Stomach (tissue), 4 donors: ENCODE data around the gene STRN.

ENCODE experiments used
- EP300 ChIP-seq: sonication (generic); formaldehyde crosslinking; IDR thresholded peaks from one replicate; pipeline ENCODE4 v1.6.1; 2017; ENCODE audit warnings: antibody characterized with exemption
- POLR2A ChIP-seq, 4 donors: fragments of 450-650 bp; IDR thresholded peaks; one replicate each; pipeline ENCODE4 v1.6.1; 2016; ENCODE audit warnings: antibody characterized with exemption in 4 of 4, control low read depth in 2 of 4, mild to moderate bottlenecking in 1 of 4, moderate library complexity in 1 of 4
- POLR2AphosphoS5 ChIP-seq, 3 donors: sonication (generic); formaldehyde crosslinking; IDR thresholded peaks; one replicate each; pipeline ENCODE4 v1.6.1; 2016; ENCODE audit warnings: antibody characterized with exemption in 3 of 3
- TF ChIP-seq, protein P1 (sequence below), 7 experiments: fragments of 450-650 bp in 4 of 7; fragments of 200-600 bp in 3 of 7; sonication (generic) in 3 of 7; IDR thresholded peaks; one replicate each; pipeline ENCODE4 v1.5.1; 2016 to 2019; ENCODE audit warnings: antibody characterized with exemption in 7 of 7, control low read depth in 2 of 7, mild to moderate bottlenecking in 1 of 7

DNA sequence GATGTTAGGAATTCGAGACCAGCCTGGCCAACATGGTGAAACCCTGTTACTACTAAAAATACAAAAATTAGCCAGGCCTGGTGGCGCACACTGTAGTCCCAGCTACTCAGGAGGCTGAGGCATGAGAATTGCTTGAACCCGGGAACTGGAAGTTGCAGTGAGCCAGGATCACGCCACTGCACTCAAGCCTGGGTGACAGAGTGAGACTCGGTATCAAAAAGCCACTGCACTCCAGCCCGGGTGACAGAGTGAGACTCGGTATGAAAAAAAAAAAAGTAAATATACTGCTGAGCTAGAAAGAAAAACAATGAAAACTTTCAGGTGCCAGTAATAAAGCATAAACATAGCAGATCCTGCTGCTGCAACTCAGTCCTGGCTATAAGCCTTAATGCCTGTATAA is 73.5 kb downstream of the STRN start:
- TF ChIP-seq POLR2AphosphoS5 (IDR thresholded peaks at IDR 0.05) = no peak
- TF ChIP-seq, protein P1, sequence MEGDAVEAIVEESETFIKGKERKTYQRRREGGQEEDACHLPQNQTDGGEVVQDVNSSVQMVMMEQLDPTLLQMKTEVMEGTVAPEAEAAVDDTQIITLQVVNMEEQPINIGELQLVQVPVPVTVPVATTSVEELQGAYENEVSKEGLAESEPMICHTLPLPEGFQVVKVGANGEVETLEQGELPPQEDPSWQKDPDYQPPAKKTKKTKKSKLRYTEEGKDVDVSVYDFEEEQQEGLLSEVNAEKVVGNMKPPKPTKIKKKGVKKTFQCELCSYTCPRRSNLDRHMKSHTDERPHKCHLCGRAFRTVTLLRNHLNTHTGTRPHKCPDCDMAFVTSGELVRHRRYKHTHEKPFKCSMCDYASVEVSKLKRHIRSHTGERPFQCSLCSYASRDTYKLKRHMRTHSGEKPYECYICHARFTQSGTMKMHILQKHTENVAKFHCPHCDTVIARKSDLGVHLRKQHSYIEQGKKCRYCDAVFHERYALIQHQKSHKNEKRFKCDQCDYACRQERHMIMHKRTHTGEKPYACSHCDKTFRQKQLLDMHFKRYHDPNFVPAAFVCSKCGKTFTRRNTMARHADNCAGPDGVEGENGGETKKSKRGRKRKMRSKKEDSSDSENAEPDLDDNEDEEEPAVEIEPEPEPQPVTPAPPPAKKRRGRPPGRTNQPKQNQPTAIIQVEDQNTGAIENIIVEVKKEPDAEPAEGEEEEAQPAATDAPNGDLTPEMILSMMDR (IDR thresholded peaks at IDR 0.05) = no peak
- no peak for TF ChIP-seq POLR2A (IDR thresholded peaks at IDR 0.05)
- no peak for TF ChIP-seq EP300
